GM18499 (cell line): ENCODE results near the gene KDM1B.
"Not testable (repeated sequence)": the region's sequence is repeated elsewhere in the genome, so short reads cannot be mapped to it uniquely, and the experiment has no call there.

Experiments
- ATAC-seq: cut with Tn5 transposase; IDR thresholded peaks from one replicate; pipeline ENCODE4 v1.9.1; 2021; ENCODE audit warnings: moderate number of reproducible peaks; ENCODE audit not compliant: insufficient read depth, unreplicated experiment

Gene KDM1B

GRCh38 chr6:18183766-18184165 lies 28.5 kb downstream of the KDM1B start:
- ATAC-seq, result no peak

DNA sequence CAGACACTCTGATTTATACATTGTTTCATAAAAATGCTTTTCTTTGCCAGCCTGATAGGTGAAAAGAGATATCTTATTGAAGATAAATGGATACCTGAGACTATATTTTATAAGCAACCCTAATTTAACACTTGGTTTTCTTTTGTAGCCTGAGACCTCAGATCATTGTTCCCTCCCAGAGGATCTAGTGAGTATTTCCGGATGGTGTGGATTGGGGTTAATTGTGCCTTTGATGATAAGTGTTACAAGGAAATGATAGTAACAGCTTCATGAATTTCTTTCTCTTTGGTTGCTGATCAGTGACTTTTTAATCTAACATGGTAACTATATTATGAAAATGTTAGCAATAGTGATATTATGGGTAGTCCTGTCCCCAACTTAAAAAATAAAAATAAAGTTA lies 30.4 kb downstream of the KDM1B start:
- no peak for ATAC-seq

GRCh38 chr6:18186033-18186432 lies 30.8 kb downstream of the KDM1B start:
- ATAC-seq, result no peak

GRCh38 chr6:18186540-18187250 lies 31.5 kb downstream of the KDM1B start:
- ATAC-seq, result no peak

DNA sequence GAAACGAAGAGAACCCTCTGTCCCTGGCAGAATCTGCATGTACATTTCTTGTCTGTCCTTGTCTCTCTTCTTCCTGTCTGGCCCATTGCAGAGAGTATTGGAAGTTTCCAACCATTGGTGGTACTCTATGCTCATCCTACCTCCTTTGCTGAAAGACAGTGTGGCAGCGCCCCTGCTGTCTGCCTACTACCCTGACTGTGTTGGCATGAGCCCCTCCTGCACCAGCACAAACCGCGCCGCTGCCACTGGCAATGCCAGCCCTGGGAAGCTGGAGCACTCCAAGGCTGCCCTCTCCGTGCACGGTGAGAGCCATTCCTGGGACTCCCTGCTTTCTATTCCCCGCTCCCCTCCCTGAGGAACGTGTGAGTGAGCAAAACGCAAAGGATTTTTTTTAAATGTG lies 32.5 kb downstream of the KDM1B start:
- ATAC-seq, result no peak

DNA sequence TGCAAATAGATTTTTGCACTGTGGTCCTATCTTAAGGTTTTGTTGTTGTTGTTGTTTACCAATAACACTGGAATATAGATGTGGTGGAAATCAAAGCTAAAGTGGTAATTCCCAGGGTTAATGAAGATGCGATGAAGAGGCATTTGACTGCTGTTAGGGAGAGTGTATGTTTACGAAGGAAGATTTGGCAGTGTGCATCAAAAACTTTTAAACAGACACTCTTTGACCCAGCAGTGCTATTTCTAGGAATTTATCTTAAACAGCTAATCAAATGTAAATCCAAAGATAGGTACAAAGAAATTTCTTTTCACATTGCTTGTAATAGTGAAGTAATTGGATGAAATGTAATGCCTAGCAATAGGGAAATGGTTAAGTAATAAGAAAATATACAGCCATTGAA lies 34.0 kb downstream of the KDM1B start:
- no peak for ATAC-seq

- ATAC-seq, result no peak
Measured at GRCh38 chr6:18192026-18192425, 36.8 kb downstream of the KDM1B start.

DNA sequence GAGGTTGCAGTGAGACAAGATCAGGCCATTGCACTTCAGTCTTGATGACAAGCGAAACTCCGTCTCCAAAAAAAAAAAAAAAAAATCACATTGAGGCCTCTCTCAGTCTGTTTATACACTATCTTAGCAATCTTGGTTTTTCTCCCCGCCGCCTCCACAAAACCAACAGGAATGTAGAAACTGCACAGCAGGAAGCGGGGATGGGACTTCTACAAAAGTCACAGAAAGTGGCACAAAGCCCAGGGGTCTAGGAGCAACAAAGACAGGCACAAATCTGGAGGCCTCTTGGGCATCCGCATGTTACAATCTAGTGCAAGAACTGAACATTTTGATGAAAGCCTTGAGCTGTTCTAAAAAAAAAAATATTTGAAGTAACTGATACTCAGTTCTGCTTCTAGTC lies 48.6 kb downstream of the KDM1B start:
- ATAC-seq, result no peak

- ATAC-seq, result no peak
Measured at GRCh38 chr6:18204691-18205090, 49.5 kb downstream of the KDM1B start.

GRCh38 chr6:18206591-18206990 lies 51.4 kb downstream of the KDM1B start:
- no peak for ATAC-seq

GRCh38 chr6:18207438-18207837 lies 52.2 kb downstream of the KDM1B start:
- no peak for ATAC-seq

DNA sequence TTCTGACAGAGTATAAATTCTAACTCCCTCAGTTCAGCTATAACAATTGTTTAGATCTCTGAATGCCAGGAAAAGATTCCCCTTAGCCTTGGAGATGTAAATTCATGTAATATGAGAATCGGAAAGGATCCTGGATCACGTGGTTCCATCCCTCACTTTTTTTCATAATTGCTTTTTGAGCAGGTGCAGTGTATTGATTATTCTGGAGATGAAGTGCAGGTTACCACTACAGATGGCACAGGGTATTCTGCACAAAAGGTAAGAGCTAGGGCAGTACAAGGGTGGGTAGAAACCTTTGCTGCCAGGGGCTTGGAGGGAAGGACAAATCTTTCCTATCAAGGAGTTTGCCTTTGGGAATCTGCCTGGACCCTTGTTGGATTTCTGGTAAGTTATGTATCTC lies 52.7 kb downstream of the KDM1B start:
- ATAC-seq, result no peak

DNA sequence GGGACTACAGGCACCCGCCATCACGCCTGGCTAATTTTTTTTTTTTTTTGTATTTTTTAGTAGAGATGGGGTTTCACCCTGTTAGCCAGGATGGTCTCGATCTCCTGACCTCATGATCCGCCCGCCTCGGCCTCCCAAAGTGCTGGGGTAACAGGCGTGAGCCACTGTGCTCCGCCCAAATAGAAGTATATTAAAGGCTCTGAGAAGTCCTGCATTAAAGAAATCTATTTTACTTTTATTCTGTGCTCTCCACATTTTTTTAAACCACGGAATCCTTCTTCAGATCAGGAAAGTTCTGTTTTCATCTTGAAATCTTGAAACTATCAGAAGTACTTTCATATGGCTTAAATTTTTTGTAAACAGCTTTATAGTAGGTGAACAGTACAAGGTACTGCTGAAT lies 53.6 kb downstream of the KDM1B start:
- ATAC-seq, result not testable (repeated sequence)

DNA sequence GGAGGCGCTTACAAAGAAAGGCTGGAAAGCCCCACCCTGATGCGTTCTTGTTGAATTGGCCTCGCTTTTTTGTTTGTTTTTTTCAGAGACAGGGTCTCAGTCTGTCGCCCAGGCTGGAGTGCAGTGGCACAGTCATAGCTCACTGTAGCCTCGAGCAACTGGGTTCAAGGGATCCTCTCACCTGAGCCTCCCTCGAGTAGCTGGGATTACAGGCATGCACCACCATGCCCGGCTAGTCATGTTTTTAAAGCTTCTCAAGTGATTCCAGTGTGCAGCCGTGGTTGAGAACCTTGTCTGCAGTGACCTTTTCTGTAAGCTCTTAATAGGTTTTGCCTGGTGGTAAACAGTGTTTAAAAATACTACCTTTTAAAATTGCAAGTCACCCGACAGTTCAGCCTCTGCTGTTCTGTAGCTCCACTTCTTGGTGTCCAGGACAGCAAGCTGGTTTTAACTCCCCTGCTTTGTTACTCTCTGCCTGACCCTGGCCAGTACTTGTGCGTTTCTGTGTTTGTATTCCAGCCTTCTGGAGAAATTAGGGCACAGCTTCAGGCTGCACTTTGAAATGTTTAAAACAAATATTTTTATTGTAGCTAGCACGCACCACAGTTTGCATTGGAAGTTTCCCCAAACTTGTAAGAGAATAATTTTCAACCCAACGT lies 54.4 kb downstream of the KDM1B start:
- no peak for ATAC-seq

GRCh38 chr6:18210707-18211106 lies 55.5 kb downstream of the KDM1B start:
- ATAC-seq, result no peak

GRCh38 chr6:18211338-18211737 lies 56.1 kb downstream of the KDM1B start:
- peak; percentile 97 for ATAC-seq

- no peak for ATAC-seq
Measured at GRCh38 chr6:18212231-18212630, 57.0 kb downstream of the KDM1B start.

DNA sequence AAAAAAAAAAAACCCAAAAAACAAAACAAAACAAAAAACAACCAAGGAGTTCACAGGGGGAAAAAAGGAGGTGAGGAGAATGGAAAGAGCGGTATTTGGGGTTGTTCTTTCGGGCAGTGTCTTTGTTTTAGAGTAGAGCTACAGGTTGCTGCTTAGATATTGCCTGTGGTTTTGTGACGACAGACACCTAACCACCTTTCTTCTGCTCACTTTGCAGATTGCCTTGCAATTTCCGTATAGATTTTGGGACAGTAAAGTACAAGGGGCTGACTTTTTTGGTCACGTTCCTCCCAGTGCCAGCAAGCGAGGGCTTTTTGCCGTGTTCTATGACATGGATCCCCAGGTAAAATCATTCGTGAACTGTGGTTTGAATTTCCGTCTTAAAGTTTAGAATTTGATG lies 58.2 kb downstream of the KDM1B start:
- no peak for ATAC-seq

DNA sequence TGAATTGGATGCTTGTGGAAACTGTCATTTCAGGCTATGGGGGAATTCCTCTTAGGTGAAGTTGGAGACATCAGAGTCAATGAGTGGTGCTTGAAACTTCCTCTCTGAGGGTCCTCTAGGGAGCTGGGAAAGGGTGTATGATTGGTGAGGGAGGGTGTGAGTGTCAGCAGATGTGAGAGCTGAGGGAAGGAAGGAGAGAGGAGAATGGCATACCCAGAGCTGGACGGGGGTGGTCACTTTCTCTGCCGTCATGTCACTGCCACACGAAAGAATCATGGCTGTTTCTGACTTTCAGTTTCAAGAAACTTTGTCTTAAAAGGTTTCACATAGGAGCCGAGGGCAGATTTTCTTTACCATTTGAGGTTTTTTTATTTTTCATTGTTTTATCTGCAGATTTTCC lies 58.8 kb downstream of the KDM1B start:
- ATAC-seq, result no peak

DNA sequence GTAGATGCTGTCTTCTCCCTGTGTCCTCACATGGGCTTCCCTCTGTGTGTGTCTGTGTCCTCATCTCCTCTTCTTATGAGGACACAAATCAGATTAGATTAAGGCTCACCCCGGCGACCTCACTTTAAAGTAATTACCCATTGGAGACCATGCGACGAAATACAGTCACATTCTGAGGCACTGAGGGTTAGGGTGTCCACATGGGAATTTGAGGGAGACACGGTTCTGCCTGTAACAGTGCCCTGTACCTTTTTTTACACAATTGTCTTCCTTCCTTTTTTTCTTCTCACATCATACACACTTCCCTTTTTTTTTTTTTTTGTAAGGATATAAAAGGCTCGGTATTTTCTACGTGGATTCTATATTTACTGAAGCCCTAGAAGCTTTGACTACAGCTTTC lies 60.2 kb downstream of the KDM1B start:
- no peak for ATAC-seq

DNA sequence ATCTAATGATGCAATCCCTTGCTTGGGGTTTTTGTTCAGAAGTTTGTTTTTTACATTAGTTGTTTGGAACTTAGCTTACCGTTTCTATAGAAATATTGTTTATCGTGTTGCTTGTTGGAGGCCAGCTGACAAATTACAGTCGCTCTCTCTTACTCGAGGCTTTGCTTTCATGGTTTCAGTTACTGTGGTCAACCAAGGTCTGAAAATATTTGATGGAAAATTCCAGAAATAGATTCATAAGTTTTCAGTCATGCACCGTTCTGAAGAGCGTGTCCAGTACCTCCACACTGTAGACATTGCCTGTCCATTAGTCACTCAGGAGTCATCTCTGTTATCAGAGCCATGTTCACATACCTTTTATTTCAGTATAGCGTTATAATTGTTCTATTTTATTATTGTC lies 61.2 kb downstream of the KDM1B start:
- no peak for ATAC-seq

GRCh38 chr6:18218233-18218632 lies 63.0 kb downstream of the KDM1B start:
- no peak for ATAC-seq
